GM21717 (cell line): Measurements from ENCODE around the gene ERBB4.
"Not testable (repeated sequence)": the region's sequence is repeated elsewhere in the genome, so short reads cannot be mapped to it uniquely, and the experiment has no call there.

Source experiments
- ATAC-seq: cut with Tn5 transposase; IDR thresholded peaks from one replicate; pipeline ENCODE4 v1.9.1; 2021; ENCODE audit warnings: mild to moderate bottlenecking, moderate library complexity; ENCODE audit not compliant: unreplicated experiment

The ERBB4 gene

DNA sequence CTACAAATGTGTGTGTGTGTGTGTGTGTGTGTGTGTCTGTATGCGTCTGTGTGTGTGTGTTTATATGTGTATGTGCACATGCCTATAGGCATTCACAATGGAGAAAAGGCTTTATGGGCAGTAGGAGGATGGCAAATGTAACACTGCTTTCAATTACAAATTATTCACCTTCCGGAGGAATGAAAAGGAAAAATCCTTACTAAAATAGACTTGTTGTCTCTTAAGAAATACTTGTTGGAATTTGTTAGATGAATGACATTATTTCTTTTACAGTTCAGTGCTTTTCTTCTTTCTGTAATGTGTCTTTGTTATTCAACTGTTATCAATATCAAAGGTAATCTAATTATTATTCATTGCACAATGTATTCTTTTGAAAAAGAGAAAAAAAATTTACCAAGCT, 874.3 kb downstream of the ERBB4 start:
- no peak for ATAC-seq

DNA sequence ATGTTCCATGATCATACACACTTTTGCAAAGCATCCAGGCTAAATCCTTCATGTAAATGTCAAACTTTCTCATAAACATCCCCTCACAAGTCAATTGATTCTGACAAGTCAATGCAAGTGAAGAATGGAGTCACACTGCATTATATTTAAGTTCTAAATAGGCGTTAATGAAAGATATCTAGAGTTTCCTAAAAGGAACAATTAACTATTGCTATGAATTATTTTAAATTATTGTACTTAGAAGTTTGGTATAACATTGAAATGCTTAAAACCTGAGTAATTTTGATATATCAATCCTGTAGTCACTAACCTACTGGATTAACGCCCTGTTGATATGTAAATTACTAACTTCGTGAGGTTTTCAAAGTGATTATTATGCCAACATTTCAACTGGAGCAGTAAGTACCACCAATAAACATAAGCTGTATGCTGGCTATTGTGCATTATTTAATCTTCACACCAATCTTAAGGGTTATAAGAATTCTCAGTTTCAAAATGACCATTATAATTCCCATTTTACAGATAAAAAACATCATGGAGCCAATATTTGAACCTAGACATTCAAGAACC, 884.3 kb downstream of the ERBB4 start:
- ATAC-seq: no peak

DNA sequence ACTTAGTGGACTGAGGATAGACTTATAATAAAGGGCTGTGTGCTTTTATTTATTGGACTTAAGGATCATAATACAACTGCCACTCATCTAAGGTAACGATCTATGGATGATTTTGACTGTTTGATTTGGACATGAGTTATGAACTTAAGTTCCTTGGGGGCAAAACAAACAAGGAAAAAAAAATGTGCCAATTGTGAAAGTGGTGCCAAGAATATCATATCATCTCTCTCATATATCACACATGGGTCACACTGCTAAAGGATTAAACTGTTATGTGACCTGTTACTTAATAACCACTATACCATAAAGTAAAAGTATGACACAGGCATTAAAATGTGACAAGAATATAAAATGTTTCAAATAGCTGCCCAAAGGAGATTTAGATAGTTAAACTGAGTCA, 886.3 kb downstream of the ERBB4 start:
- ATAC-seq: no peak

DNA sequence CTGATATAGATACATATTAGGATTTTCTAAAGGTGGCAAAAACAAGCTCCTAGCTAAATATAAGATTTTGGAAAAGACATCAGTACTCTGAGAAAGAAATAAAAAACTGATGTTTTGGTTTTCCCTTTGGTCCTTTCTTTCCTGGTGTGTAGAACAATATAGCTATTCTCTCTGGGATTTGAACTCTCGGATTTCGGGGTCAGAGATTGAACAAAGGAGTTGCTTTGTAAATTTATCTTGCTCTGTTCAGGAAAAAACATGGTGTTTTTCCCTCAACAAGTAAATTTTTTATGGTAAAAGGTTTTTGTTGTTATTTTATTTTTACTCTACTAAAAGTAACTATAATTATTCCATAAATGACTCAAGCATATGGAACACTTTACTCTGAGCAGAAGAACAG, 889.3 kb downstream of the ERBB4 start:
- no peak for ATAC-seq

DNA sequence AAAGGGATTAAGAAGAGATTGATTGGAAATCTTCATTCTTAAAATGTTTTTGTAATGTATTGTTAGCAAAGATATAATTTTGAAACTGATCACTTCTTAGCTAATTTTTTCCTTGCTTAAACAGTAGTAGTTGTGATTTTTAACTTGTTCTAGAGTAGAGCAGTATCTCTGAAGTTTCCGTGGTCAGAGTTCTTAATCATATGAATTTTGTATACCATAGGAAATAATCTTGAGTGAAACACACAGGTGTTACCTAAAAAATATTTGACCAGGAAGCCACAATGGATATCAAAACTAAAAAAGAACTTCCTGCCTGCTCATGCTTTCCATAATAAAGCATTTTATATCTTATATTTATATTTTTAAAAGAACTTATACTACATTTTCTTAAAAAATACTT, 907.1 kb downstream of the ERBB4 start:
- no peak for ATAC-seq

DNA sequence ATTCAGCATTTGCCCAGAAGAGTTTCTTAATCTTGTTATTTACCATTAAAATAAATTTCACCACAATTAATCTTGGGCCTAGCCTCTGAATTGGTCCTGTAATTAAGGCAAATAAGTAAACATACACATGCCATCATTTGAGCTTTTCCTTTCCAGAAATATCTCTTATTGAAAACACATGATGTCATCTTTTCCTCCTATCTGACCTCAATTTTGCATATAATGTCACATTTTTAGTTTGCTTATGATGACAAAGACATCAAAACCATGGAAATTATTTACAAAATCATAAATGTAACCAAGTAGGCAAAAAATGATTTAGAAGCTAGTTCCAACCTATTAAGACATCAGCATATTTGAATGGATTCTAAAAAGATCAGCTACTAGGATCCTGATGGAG, 915.5 kb downstream of the ERBB4 start:
- no peak for ATAC-seq

DNA sequence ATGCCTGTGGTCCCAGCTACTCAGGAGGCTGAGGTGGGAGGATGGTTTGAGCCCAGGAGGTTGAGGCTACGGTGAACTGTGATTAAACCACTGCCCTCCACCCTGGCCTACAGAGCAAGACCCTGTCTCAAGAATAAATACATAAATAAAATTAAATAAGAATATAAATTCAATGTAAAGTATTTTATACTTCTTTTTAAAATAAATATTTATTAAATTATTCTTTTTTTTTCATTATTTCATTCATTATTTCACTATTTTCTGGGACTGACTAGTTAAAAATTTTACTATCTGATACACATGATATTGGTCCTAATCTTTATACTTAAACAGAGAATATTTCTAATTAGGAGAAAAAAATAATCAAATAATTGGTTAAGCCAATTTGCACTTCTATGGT, 917.6 kb downstream of the ERBB4 start:
- no peak for ATAC-seq

DNA sequence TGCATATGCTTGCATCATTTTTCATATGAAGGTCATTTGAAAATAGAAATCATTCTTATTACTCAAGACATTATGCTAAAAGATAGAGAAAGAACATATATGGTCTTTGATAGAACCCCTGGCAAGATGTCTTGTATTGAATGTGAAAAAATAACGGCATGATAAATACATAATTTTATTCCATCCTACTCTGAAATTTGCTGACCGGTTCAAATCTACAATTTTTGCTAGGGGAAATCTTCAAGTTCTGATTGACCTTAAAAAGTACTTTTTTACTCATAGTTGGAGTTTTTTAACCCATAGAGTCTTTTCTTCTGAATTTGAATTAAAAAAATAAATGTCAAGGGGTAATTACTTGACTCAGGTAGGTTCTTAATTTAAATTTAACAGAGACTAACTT, 920.8 kb downstream of the ERBB4 start:
- no peak for ATAC-seq

DNA sequence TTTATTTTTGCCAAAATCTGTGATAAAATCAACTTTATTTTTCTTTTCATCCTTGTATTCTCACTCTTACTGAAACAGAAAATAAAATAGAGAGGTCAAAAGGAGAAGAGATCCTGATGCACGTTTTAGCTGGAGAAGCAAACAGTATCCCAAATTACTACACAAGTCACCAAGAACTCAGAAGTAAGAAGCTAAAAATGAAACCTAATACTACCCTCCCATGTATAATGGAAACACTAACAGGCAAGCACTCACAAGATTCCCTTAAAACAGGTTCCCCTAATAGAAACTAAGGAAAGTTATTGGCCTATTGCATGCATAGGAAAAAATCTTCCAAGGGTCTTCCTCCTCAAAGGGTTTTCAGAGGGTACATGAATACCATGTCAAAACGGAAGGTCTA, 927.0 kb downstream of the ERBB4 start:
- ATAC-seq: no peak

DNA sequence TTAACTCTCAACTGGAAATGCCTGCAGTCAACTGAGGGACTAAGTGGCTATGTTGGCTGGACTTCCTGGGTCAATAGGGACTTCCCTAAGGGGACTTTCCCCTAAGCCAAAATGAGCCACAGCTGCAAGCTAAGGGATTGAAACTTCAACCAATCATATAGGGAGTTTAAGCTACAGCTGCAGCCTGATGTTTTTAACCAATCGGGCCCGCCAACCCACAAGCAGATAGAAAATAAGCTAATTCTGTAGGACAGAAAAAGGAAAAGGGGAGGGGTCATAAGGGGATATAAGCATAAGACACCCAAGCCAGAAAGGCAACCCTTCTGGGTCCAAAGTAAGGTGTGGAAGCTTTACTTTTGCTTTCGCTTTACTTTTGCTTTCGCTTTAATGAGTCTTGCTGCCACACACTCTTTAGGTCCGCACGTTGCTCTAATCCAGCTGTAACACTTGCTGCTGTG, 927.5 kb downstream of the ERBB4 start:
- ATAC-seq: peak; percentile 69

DNA sequence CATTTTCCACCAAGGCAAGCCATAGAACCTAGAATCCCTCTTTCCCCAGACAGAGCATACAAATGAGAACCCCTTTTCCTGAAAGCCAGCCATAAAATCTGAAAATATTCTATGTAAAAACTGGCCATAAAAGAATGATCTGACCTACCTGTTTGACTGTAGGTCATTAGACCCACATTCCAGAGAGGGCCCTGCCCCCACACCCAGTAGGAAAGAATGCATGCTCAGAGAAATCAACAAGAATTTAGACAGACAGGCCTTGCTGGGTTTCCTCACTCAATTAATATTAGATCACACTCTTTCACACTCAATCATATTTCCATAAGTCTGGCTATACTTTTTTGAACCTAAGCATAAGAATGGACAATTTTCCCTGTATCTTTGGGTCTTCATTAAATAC, 929.5 kb downstream of the ERBB4 start:
- no peak for ATAC-seq

DNA sequence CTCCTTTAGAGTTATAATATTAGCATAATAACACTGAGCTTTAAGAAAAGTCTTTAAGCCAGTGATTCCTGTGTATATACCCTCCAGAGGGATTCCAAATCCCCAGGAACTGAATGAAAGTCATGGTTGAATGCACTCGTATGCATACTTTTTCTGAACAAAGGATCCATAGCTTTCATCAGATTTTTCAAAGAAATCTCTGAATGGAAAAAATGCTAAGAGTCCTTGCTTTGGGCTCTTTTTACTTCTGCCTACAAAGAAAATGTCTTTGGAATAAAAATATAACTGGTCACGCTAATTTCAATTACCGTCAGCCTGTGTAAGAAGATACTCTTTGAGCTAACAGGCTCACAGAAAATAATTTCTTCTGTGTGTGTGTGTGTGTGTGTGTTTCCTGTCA, 939.5 kb downstream of the ERBB4 start:
- no peak for ATAC-seq

DNA sequence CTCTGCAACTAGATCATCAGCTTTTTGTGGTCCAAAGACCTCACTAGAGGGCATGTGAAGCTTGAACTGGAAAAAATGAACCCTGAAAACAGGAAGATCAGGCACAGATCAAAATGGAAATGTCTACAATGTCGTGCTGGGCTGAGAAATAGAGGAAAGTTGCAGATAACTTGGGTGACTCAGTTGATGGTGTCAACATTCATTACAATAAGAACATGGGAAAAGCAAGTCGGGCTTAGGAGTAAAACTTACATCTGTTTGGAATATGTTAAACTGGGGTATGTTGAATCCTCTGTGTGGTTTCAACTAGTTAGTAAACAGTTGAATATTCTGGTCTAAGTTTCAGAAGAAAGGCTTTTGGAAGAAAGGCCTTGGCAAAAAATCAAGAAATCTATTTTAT, 940.4 kb downstream of the ERBB4 start:
- no peak for ATAC-seq

DNA sequence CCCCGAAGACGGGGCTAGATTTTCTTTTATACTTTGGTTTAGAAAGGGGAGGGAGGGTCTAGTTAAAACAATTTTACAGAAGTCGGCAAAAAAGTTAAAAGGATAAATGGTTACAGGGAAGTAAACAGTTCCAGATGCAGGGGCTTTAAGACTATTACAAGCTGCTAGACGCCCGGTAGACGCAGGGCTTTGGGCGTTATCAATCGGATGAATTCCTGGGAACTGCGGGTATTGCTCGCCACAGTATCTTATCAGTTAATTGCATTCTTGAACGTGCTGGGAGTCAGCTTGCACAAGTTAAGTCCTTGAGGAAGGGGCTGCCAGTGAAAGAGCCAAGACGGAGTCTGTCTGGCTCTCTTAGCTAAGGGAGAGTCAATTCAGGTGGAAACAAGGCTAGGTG, 946.6 kb downstream of the ERBB4 start:
- ATAC-seq: not testable (repeated sequence)

DNA sequence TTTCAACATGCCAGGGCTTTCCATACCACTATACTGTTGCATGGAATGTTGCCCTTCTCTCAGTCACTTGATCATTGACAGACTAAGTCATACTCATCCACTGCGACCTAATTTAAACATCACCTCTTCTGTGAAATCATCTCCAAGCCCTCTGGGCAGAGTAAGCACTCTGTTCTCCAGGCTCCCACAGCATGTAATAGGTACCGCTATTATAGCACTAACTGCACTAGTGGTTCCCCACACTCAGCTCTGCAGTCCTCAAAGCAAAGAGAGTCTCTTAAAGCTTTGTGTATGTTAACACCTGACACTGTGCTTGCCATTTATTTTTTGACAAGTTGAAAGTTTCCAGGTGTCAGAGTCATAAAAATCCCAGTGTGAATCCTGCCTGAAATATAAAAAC, 947.2 kb downstream of the ERBB4 start:
- no peak for ATAC-seq

DNA sequence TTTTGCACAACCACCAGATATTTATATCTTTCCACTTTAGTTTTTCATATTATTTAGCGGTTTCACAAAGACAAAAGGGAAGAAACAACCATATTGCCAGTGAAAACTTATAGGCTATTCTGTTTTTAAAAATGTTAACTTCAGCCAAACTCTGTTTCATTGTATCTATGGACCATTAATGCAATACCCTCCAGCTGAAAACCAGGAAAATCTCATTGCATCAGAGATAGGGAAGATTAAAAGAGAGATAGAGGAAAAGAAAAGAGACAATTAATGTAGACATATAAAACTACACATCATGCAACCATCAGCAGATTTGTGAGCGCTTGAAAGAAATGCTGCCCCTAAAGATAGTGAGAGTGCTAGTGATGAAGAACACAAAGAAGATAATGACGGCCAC, 970.2 kb downstream of the ERBB4 start:
- ATAC-seq: no peak

DNA sequence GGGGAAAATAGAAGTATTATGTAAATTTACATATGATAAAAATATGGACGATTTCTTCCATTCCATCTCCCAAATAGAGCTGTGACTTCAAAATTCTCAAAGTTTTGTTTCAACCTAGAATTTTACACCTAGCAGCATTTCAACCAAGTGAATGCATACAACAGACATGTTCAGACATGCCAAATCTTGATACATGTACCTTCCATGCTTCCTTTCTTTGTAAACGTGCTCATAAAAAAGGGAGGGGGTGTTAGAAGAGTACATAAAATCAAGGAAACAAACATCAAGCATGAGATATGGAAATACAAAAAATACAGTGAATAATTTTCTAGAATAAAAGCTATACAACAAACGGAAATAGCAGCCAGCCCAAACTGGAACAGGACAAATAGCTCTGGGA, 974.2 kb downstream of the ERBB4 start:
- no peak for ATAC-seq

DNA sequence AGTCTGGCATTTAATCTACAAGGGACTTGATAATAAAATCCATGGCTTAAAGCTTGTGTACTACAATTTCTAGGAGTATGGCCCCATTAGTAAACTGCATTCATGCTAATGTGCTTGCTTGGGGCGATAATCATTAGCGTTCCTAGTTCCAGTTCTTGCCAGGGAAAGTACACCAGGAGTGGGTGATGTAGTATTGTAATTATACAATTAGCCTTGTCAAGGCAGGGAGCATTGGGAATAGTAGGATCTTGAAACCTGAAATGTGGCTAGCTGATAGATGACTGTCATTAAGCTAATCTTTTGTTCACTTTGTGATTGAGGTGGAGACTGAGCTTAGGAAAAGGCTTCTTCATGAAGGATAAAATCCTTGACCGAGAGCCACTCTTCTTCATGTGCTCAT, 993.0 kb downstream of the ERBB4 start:
- no peak for ATAC-seq

DNA sequence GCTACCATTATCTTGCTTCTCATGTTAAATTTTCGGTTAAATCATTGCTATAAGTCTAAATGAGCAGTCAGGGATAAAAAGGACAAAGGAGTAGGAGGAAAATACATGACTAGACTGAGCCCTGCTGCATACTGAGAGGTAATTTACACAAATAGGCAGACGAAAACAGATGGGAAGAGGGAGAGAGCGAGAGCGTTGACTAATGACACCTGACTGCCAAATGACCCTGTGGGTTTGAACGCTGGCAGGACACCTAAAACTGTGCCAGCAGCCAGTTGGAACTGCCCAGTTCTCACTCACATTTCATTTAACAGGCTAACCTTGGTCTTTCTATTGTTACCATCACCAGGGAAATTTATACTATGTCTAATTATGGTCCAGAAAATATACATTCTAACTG, 1004.0 kb downstream of the ERBB4 start:
- no peak for ATAC-seq

DNA sequence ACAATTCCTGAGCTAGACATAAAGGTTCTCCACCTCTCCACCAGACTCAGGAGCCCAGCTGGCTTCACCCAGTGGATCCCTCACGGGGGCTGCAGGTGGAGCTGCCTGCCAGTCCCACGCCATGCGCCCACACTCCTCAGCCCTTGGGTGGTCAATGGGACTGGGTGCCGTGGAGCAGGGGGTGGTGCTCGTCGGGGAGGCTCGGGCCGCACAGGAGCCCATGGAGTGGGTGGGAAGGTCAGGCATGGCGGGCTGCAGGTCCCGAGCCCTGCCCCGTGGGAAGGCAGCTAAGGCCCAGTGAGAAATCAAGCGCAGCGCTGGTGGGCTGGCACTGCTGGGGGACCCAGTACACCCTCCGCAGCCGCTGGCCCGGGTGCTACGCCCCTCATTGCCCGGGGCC, 1014.4 kb downstream of the ERBB4 start:
- ATAC-seq: not testable (repeated sequence)

DNA sequence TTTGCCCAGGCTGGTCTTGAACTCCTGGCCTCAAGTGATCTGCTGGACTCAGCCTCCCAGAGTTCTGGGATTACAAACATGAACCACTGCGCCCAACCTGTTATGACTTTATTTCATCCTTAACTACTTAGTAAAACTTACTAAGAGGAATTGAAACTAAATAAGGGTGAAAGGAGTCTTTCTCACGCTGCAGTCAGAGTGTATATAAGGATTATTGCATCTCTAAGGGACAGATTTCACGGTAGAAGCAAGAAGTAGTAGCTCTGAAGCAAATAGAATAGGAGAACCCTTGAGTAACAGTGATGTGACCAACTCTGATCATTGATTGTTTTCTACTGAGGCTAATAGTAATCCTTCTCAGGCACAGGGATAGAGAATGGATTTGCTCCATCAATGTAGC, 1022.1 kb downstream of the ERBB4 start:
- ATAC-seq: no peak

DNA sequence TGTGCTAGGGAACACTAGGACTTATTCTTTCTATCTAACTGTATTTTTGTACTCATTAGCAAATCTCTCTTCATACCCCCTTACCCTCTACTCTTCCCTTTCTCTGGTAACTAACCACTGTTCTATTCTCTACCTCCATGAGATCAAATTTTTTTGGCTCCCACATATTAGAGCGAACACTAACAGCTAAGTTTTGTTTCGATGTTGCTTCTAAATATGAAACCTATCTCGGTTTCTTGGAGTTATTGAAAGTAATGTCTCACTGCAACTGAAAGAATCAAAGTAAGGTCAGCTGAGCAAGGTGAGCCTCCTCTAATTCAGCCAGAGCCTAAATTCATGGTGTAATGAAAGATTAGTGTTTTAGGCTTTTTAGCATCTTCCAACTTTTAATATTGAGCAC, 1024.6 kb downstream of the ERBB4 start:
- ATAC-seq: no peak

DNA sequence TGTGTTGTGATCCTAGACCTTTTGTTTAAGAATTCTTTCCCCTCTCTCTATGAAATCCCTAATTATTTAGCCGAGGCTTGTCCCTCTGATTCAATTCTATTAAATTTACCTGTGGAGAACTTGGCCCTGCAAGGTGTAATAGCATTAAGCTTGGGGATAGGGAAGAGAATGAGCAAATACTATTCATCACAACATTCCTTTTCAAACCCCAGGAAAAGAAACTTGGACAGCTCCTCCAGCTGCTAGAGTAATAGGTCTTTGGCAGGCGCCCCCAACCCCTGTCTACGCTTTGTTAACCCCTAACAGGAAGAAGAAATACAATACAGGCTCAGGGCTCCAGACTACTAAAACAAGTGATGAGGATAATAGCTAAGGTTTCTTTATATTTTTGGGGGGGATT, 1025.2 kb downstream of the ERBB4 start:
- ATAC-seq: no peak

DNA sequence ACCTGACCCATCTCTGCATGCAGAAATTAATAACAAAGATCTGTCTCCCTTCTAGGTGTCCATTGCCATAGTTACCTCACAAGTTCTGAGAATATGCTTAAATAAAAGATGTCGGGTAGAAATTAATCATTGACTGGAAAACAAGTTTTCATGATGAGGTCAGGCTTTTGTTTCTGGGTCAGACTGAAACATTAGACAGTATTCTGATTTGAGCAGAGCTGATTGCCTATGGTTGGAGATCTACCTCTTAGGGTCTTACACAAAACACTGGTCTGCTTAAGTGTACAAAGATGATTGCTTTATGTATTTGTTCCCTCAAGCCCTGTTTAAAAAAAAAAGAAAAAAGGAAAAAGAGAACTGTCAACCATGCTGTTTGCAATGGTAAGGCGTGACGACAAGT, 1025.8 kb downstream of the ERBB4 start:
- ATAC-seq: no peak
